DLD1 (cell line): ENCODE results near the gene KRTAP20-2.

Experiments used
- in situ Hi-C: cut with HindIII; loops from 2 replicates; pipeline ENCODE4 v1.10.0; 2017; ENCODE audit warnings: low sequenced_read_pairs

The KRTAP20-2 gene

DNA sequence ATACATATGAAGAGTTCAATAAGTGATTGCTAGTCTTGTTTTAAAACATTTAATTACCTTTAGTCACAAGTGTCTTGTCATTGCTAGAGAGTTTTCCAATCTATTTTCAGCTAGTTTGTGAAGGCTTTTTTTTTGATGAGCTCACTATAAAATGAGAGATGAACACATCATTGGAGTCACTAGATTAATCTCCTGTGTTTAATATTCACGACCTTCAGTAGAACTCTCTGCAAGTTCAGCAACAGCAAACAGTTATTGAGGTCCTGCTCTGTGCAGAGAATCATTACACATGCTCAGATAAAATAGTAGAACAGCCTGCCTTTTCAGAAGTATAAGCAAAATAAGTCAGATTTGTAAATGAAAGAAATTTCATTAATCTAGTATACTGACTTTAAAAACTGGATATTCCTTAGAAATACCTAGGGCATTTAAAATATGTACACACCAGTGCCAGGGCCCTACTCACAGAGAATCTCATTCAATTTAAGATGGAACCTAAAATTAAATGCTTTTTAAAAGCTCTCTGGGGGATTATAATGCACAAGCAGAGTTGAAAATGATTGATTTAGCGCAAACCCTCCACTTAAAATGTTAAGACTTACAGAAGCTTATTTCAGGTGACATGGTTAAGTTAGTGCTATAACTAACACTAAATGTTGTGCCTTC lies 38.1 kb downstream of the KRTAP20-2 start:
- in situ Hi-C loops, result no loop called here

DNA sequence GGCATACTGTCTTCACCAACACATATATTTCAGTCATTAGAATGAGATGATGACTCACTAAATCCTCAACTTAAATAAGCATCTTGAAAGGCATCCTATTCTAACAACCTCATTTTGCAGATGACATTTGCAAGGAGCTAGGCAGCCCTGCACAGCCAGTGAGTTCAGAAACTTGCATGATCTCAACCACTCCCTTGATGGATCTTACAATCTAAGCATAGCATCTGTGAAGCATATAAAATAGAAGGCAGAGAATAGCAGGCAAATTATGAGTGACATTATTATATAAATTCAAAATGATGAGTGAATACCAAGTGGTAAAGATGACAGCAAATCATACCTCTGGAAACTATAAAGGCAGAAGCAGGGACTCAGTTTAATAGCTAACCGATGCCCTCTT lies 39.3 kb downstream of the KRTAP20-2 start:
- in situ Hi-C loops, result no loop called here

GRCh38 chr21:30676737-30677136 lies 41.7 kb downstream of the KRTAP20-2 start:
- in situ Hi-C loops, result no loop called here

GRCh38 chr21:30680586-30680985 lies 45.6 kb downstream of the KRTAP20-2 start:
- in situ Hi-C loops, result no loop called here

- in situ Hi-C loops, result no loop called here
Observed at GRCh38 chr21:30684506-30684905, 49.5 kb downstream of the KRTAP20-2 start.
